Epithelial cell of proximal tubule (primary cell): ENCODE data around the gene MELK. TPM values are rescaled to one million over a fixed set of nuclear protein-coding genes. Genes with fewer than 3 reads are reported as not detected.
"Not testable (repeated sequence)": the region's sequence is repeated elsewhere in the genome, so short reads cannot be mapped to it uniquely, and the experiment has no call there.

Experiments used
- DNase-seq: peaks from one replicate; pipeline ENCODE4 v3.0.0-alpha.2; 2011; ENCODE audit warnings: low read depth
- H3K4me3 ChIP-seq: 2 replicates; pipeline ENCODE4 v1.5.1; 2011; ENCODE audit warnings: low read depth, mild to moderate bottlenecking, low read length
- total RNA-seq: library from RNA; depleted of rRNA; stranded (reverse); fragments of >200 nt; gene quantifications from 2 replicates; pipeline ENCODE4 v1.2.3, GENCODE V29; 2015
- TF ChIP-seq, protein P1 (sequence below): conservative IDR thresholded peaks from 2 replicates; pipeline ENCODE4 v1.5.1; 2012; ENCODE audit warnings: low read depth, mild to moderate bottlenecking, low read length

MELK gene
- 64.5 and 87.8 TPM in 2 replicates for total RNA-seq

DNA sequence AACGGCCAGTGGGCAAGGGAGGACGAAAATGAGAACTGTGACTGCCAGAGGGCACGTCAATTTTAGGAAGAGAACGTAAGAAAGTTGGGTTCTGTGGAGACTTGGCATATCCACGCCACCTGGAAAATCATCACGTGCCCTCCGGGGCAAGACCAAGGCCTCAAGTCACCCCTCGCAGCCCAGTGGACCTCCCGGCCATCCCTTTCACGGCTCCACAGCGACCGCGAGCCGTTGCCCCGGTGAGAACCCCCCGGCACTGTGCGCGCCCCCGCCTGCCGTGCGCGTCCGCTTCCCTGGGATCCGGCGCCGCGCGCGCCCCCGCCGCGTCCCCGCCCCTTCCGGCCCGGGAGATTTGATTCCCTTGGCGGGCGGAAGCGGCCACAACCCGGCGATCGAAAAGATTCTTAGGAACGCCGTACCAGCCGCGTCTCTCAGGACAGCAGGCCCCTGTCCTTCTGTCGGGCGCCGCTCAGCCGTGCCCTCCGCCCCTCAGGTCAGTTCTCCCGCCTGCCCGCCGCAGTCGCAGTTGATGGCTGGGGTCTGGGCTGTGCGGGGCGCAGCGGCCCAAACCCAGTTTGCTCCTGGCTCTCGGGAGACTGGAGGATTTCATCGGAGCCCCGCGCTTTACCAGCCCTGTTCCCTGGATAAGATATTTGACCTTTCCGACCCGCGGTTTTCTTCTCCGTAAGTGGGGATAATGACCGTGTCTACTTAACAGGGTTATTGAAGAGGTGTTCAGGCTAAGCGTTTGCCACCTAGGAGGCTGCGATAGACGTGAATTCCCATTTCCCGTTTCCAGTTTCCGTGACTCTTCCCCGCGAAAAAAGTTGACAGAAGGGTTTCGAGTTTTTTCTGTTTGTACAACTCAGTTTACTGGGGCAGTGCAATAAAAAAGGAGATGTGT is at the start of gene MELK:
Gene MELK, plus strand, starts transcription at position 381 of the 904 bp plus-strand sequence. CDS start 8,787 bp downstream, outside the sequence.
- peak within 1 kb of the TSS; percentile 66 for H3K4me3 ChIP-seq
- no peak for DNase-seq
- TF ChIP-seq, protein P1, sequence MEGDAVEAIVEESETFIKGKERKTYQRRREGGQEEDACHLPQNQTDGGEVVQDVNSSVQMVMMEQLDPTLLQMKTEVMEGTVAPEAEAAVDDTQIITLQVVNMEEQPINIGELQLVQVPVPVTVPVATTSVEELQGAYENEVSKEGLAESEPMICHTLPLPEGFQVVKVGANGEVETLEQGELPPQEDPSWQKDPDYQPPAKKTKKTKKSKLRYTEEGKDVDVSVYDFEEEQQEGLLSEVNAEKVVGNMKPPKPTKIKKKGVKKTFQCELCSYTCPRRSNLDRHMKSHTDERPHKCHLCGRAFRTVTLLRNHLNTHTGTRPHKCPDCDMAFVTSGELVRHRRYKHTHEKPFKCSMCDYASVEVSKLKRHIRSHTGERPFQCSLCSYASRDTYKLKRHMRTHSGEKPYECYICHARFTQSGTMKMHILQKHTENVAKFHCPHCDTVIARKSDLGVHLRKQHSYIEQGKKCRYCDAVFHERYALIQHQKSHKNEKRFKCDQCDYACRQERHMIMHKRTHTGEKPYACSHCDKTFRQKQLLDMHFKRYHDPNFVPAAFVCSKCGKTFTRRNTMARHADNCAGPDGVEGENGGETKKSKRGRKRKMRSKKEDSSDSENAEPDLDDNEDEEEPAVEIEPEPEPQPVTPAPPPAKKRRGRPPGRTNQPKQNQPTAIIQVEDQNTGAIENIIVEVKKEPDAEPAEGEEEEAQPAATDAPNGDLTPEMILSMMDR: no peak

DNA sequence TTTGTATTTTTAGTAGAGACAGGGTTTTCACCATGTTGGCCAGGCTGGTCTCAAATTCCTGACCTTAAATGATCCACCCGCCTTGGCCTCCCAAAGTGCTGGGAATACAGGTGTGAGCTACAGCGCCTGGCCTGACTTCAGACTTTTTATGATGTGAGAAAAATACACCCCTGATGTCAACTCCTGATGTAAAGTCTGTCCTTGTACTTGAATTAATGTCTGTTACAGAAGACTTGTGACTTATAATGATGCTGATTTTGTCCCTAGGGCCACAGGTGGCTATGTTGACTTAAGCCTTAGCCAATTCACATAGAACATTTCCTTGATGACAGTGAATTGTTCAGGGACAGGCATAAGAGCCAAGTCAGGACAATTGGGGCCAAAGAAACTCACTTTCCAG is 42.5 kb upstream of the MELK start:
- no peak for DNase-seq
- no peak overlapping the region for H3K4me3 ChIP-seq
- TF ChIP-seq, protein P1: no peak

DNA sequence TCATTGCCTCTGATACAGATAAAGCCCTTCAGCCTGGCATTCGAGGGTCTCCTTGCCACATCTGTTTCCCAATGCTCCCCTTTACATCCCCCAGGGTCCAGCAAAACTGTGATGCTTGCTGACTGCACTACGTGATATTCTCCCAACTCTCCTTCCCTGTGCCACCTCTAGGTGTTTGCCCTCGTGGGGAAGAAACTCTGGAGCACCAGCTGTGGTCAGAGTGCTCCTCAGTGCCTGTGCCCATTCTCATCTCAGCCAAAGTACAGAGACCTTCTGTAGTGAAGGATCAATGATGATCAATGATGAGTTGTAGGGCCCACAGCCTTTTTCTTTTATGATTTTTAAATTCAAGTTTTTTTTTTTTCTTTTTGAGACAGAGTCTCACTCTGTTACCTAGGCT is 40.3 kb upstream of the MELK start:
- DNase-seq: no peak
- no peak overlapping the region for H3K4me3 ChIP-seq
- TF ChIP-seq, protein P1: no peak

DNA sequence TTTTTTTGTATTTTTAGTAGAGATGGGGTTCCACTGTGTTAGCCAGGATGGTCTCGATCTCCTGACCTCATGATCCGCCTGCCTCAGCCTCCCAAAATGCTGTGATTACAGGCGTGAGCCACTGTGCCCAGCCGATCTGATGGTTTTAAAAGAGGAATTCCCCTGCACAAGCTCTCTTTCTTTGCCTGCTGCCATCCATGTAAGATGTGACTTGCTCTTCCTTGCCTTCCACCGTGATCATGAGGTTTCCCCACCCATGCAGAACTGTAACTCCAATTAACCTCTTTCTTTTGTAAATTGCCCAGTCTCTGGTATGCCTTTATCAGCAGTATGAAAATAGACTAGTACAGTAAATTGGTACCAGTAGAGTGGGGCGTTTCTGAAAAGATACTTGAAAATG is 39.0 kb upstream of the MELK start:
- H3K4me3 ChIP-seq, DNase-seq: not testable (repeated sequence)

DNA sequence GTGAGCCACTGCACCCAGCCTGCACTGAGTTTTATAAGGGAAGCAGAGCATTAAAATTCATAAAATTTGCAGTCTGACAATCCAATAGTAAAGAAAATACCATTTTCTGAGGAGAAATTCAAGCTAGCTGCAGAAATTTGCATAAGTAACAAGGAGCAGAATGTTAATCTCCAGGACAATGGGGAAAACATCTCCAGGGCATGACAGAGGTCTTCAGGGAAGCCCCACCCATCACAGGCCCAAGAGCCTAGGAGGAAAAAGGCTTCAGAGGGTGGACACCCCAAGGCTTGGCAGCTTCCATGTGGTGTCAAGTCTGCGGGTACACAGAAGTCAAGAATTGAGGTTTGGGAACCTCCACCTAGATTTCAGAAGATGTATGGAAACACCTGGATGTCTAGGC is 37.6 kb upstream of the MELK start:
- no peak for DNase-seq
- TF ChIP-seq, protein P1: no peak
- no peak overlapping the region for H3K4me3 ChIP-seq

DNA sequence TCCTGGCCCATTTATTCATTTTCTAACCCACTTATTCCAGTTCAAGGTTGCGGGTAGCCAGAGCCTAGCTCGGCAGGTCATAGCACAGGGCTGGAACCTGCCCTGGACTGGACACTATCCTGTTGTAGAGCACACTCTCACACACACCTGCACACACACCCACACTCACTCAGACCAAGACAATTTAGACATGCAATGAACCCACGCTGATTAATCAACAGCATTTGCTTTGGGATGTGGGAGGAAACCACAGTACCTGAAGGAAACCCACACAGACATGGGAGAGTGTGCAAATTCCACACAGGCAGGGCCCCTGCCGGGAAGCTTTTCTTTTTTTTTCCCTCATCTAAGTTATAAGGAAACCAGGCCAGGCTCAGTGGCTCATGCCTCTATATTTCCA is 34.8 kb upstream of the MELK start:
- TF ChIP-seq, protein P1: no peak
- H3K4me3 ChIP-seq: no peak overlapping the region
- no peak for DNase-seq

DNA sequence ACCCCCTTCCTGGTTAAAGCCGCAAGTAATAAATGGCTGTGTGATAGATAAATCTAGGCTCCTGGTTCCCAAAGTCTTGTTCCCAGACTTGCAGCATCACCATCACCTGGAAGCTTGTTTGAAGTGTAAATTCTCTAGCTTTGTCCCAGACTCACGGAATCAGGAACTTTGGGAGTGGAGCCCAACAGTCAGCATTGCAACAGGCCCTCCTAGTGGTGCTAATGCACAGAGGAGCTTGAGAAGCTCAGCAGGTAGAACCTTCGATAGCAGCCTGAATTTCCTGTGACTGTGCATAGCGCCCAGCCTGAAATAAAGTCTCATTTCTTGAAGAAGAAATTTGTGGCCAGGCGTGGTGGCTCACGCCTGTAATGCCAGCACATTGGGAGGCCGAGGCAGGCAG is 30.3 kb upstream of the MELK start:
- H3K4me3 ChIP-seq: no peak overlapping the region
- TF ChIP-seq, protein P1: no peak
- no peak for DNase-seq
